Fibroblast of pulmonary artery (primary cell): ENCODE data around the gene PPARGC1A.

Source experiments
- DNase-seq: peaks from one replicate; pipeline ENCODE4 v3.0.0-alpha.2; 2010; ENCODE audit warnings: low read depth
- H3K4me3 ChIP-seq: replicated peaks from 2 replicates; pipeline ENCODE4 v1.5.1; 2011; ENCODE audit warnings: low read depth, mild to moderate bottlenecking, control low read depth, low read length, moderate library complexity
- CTCF ChIP-seq: IDR thresholded peaks from 2 replicates; pipeline ENCODE4 v1.5.1; 2011; ENCODE audit warnings: mild to moderate bottlenecking, control low read depth, low read length, inconsistent platforms; ENCODE audit errors: missing control alignments

Gene PPARGC1A

GRCh38 chr4:23769406-23769805 is 120.4 kb downstream of the PPARGC1A start:
- DNase-seq: no peak
- H3K4me3 ChIP-seq: no peak overlapping the region
- no peak for TF ChIP-seq CTCF

GRCh38 chr4:23768541-23768940 is 121.3 kb downstream of the PPARGC1A start:
- TF ChIP-seq CTCF: no peak
- DNase-seq: no peak
- no peak overlapping the region for H3K4me3 ChIP-seq

DNA sequence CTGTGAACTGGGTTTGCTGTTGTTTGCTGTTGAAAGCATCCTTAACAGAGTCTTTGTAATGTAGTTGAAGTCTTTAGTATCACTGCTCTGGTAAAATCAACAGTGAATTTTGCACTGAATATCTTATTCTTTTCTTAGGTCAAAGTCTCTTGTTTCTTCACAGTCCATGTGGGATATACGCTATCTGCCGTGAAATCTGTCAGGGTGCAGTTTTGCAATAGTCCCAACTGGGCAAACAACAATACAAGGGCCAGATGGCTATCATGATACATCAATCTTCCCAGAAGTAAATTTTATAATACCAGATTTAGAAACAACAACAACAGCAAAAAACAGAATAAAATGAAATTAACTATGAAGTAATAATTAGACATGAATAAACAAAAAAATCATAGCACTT is 123.5 kb downstream of the PPARGC1A start:
- DNase-seq: no peak
- no peak for TF ChIP-seq CTCF
- no peak overlapping the region for H3K4me3 ChIP-seq

GRCh38 chr4:23763559-23763958 is 126.3 kb downstream of the PPARGC1A start:
- H3K4me3 ChIP-seq: no peak overlapping the region
- no peak for DNase-seq
- TF ChIP-seq CTCF: no peak

GRCh38 chr4:23762551-23762950 is 127.3 kb downstream of the PPARGC1A start:
- no peak overlapping the region for H3K4me3 ChIP-seq
- TF ChIP-seq CTCF: no peak
- DNase-seq: no peak

DNA sequence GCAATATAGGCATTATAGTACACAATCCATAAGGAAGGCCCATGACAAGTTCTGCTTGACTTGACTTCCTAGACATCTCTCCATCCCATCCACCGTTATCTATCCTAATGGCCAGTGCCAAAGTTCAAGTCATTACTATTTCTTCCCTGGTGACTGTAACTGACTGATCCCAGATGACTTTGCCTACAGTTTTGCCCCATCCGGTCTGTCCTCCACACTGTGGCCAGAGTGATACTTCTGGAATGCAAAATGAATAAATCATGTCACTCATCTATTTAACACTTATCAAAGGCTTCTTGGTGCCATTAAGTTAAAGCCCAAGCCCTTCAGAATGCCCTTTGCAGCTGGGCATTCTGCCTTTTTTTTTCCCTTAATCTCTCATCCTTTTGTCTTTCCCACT is 130.8 kb downstream of the PPARGC1A start:
- DNase-seq: no peak
- H3K4me3 ChIP-seq: no peak overlapping the region
- no peak for TF ChIP-seq CTCF

GRCh38 chr4:23754688-23755087 is 135.2 kb downstream of the PPARGC1A start:
- no peak overlapping the region for H3K4me3 ChIP-seq
- no peak for TF ChIP-seq CTCF
- no peak for DNase-seq
